Keratinocyte (primary cell): Measurements from ENCODE around the gene AKR1C3. TPM values are rescaled to one million over a fixed set of nuclear protein-coding genes. Genes with fewer than 3 reads are reported as not detected.

Experiments
- DNase-seq: peaks from one replicate; pipeline ENCODE4 v3.0.0-alpha.2; 2011; ENCODE audit warnings: low read depth, missing footprints, low spot score
- FAIRE-seq: peaks from 2 replicates; lab custom pipeline; 2011; peaks lifted over from hg19 to GRCh38; lab: Jason Lieb, UNC
- H2AFZ ChIP-seq: 2 replicates; pipeline ENCODE4 v1.6.0; 2012; ENCODE audit warnings: low read length, control low read depth, inconsistent platforms; ENCODE audit not compliant: control insufficient read depth
- H3K27ac ChIP-seq: 2 replicates; pipeline ENCODE4 v1.5.1; 2011; ENCODE audit warnings: low read length; ENCODE audit not compliant: control insufficient read depth, insufficient read depth
- H3K27me3 ChIP-seq: 3 replicates; pipeline ENCODE4 v1.6.0; 2011; ENCODE audit warnings: low read length; ENCODE audit not compliant: control insufficient read depth, insufficient read depth; ENCODE audit errors: extremely low read depth
- H3K36me3 ChIP-seq, 2 experiments: 2 replicates in 1 of 2; 3 replicates in 1 of 2; pipeline ENCODE4 v1.5.1; 2011; ENCODE audit warnings: low read length in 2 of 2, mild to moderate bottlenecking in 1 of 2; ENCODE audit not compliant: control insufficient read depth in 2 of 2, insufficient read depth in 2 of 2; ENCODE audit errors: extremely low read depth in 1 of 2
- H3K4me1 ChIP-seq: 3 replicates; pipeline ENCODE4 v1.5.1; 2011; ENCODE audit warnings: low read length; ENCODE audit not compliant: control insufficient read depth, insufficient read depth; ENCODE audit errors: extremely low read depth
- H3K4me2 ChIP-seq: 3 replicates; pipeline ENCODE4 v1.6.0; 2011; ENCODE audit warnings: low read depth, low read length; ENCODE audit not compliant: control insufficient read depth, insufficient read depth; ENCODE audit errors: extremely low read depth
- H3K4me3 ChIP-seq, 3 experiments: fragments of 200-600 bp in 1 of 3; sonication (generic) in 1 of 3; 2 replicates in 2 of 3; 3 replicates in 1 of 3; pipeline ENCODE4 v1.5.1; 2011 to 2016; ENCODE audit warnings: low read length in 3 of 3, mild to moderate bottlenecking in 3 of 3, control low read depth in 2 of 3, inconsistent platforms in 1 of 3, low read depth in 1 of 3, mixed read lengths in 1 of 3, mixed run types in 1 of 3, moderate library complexity in 1 of 3; ENCODE audit not compliant: control insufficient read depth in 2 of 3, insufficient read depth in 2 of 3; ENCODE audit errors: extremely low read depth in 1 of 3
- H3K79me2 ChIP-seq: 2 replicates; pipeline ENCODE4 v1.6.0; 2012; ENCODE audit warnings: low read length; ENCODE audit not compliant: control insufficient read depth, insufficient read depth
- H3K9ac ChIP-seq: 3 replicates; pipeline ENCODE4 v1.6.0; 2011; ENCODE audit warnings: low read length; ENCODE audit not compliant: control insufficient read depth, insufficient read depth; ENCODE audit errors: extremely low read depth
- H3K9me1 ChIP-seq: 3 replicates; pipeline ENCODE4 v1.6.0; 2011; ENCODE audit warnings: low read length; ENCODE audit not compliant: control insufficient read depth, insufficient read depth; ENCODE audit errors: extremely low read depth
- H3K9me3 ChIP-seq: 2 replicates; pipeline ENCODE4 v1.5.1; 2012; ENCODE audit warnings: low read depth, low read length; ENCODE audit not compliant: control insufficient read depth
- H4K20me1 ChIP-seq: 3 replicates; pipeline ENCODE4 v1.6.0; 2011; ENCODE audit warnings: low read length; ENCODE audit not compliant: control insufficient read depth, insufficient read depth; ENCODE audit errors: extremely low read depth
- EZH2 ChIP-seq: IDR thresholded peaks from one replicate; pipeline ENCODE4 v1.6.1; 2012; ENCODE audit warnings: inconsistent platforms, mild to moderate bottlenecking, low read length, moderate library complexity
- dilution Hi-C: fragments of 300-500 bp; cut with MboI; formaldehyde crosslinking; loops from one replicate; pipeline ENCODE4 v1.7.0; 2020; ENCODE audit warnings: low sequenced_read_pairs; ENCODE audit not compliant: extremely low pct_ligation_motif_present
- polyA plus RNA-seq, 5 experiments: library from polyadenylated mRNA; depleted of rRNA in 3 of 5; stranded (reverse) in 3 of 5; stranded (forward) in 1 of 5; unstranded in 1 of 5; fragments of >200 nt; gene quantifications; 1 replicate in 1 of 5; 2 replicates in 3 of 5; 3 replicates in 1 of 5; pipeline versions ENCODE4 v1.2.1 to v1.2.3, GENCODE V29; 2011 to 2012; ENCODE audit warnings: missing spikeins in 2 of 5, low read depth in 1 of 5, low replicate concordance in 1 of 5
- TF ChIP-seq, protein P1 (sequence below), 3 experiments: IDR thresholded peaks in 1 of 3; conservative IDR thresholded peaks in 1 of 3; optimal IDR thresholded peaks in 1 of 3; 2 replicates in 2 of 3; 3 replicates in 1 of 3; pipeline versions ENCODE3 to v1.5.1; 2011; ENCODE audit warnings: low read length in 3 of 3, mild to moderate bottlenecking in 3 of 3, moderate library complexity in 2 of 3, control low read depth in 1 of 3, inconsistent platforms in 1 of 3; ENCODE audit not compliant: insufficient read depth in 2 of 3; ENCODE audit errors: extremely low read depth in 1 of 3

AKR1C3 gene
- polyA plus RNA-seq, 1 donor (not counting 4 experiments of a cell fraction or from before 2014, with no cell fraction given): 27.3 TPM

DNA sequence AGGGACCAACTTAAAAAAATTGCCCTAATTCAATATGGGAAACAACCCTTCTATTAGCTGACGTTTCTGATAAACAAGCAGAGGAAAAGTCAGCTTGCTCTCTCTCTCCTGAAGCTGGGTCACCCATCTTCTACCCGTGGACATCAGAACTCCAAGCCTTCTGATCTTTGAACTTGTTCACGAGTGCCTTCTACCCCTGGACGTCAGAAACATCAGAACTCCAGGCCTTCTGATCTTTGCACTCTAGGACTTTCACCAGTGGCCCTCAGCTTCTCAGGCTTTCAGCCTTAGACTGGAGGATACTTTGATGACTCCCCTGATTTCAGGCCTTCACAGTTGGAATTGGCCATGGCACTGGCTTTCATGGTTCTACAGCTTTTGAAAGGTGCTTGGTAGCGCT, 48.9 kb downstream of the AKR1C3 start:
- H3K4me2 ChIP-seq: no peak overlapping the region
- dilution Hi-C loops: no loop called here
- H3K27me3 ChIP-seq: no peaks in the 10 kb centered on the region
- H3K36me3 ChIP-seq: no peaks in the 10 kb centered on the region
- TF ChIP-seq, protein P1, sequence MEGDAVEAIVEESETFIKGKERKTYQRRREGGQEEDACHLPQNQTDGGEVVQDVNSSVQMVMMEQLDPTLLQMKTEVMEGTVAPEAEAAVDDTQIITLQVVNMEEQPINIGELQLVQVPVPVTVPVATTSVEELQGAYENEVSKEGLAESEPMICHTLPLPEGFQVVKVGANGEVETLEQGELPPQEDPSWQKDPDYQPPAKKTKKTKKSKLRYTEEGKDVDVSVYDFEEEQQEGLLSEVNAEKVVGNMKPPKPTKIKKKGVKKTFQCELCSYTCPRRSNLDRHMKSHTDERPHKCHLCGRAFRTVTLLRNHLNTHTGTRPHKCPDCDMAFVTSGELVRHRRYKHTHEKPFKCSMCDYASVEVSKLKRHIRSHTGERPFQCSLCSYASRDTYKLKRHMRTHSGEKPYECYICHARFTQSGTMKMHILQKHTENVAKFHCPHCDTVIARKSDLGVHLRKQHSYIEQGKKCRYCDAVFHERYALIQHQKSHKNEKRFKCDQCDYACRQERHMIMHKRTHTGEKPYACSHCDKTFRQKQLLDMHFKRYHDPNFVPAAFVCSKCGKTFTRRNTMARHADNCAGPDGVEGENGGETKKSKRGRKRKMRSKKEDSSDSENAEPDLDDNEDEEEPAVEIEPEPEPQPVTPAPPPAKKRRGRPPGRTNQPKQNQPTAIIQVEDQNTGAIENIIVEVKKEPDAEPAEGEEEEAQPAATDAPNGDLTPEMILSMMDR (optimal IDR thresholded peaks at IDR 0.05 in 1 of 3, IDR thresholded peaks at IDR 0.05 in 1 of 3, conservative IDR thresholded peaks at IDR 0.05 in 1 of 3; ENCODE audit: extremely low read depth in 1 of 3, insufficient read depth in 2 of 3, low read length in 3 of 3): no peak
- TF ChIP-seq EZH2: no peak
- no peak overlapping the region for H3K27ac ChIP-seq
- H2AFZ ChIP-seq: no peak overlapping the region
- H3K4me1 ChIP-seq: no peaks in the 10 kb centered on the region
- H3K79me2 ChIP-seq: no peaks in the 10 kb centered on the region
- no peaks in the 10 kb centered on the region for H3K9me1 ChIP-seq
- FAIRE-seq: no peak
- no peaks in the 10 kb centered on the region for H3K9me3 ChIP-seq
- H4K20me1 ChIP-seq: no peaks in the 10 kb centered on the region
- no peak overlapping the region for H3K4me3 ChIP-seq
- H3K9ac ChIP-seq: no peak overlapping the region
- no peak for DNase-seq

DNA sequence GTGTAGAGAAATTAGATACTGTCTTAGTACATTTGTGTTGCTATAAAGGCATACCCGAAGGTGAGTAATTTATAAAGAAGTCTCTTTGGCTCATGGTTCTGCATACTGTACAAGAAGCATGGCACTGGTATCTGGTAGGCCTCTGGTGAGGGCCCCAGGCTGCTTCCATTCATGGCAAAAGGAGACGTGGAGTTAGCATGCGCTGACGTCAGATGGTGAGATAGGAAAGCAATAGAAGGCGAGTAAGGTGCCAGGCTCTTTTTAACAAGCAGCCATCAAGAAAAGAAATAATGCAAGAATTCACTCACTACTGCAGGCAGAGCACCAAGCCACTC, 52.7 kb downstream of the AKR1C3 start:
- no peaks in the 10 kb centered on the region for H4K20me1 ChIP-seq
- DNase-seq (no peak), FAIRE-seq (no peak)
- no peaks in the 10 kb centered on the region for H3K9me3 ChIP-seq
- H3K79me2 ChIP-seq: no peaks in the 10 kb centered on the region
- H2AFZ ChIP-seq: no peak overlapping the region
- no peak overlapping the region for H3K9ac ChIP-seq
- H3K4me1 ChIP-seq: no peaks in the 10 kb centered on the region
- no peak overlapping the region for H3K27ac ChIP-seq
- H3K4me2 ChIP-seq: no peak overlapping the region
- dilution Hi-C loops: no loop called here
- no peaks in the 10 kb centered on the region for H3K27me3 ChIP-seq
- no peaks in the 10 kb centered on the region for H3K9me1 ChIP-seq
- no peak overlapping the region for H3K4me3 ChIP-seq
- TF ChIP-seq, protein P1 (optimal IDR thresholded peaks at IDR 0.05 in 1 of 3, IDR thresholded peaks at IDR 0.05 in 1 of 3, conservative IDR thresholded peaks at IDR 0.05 in 1 of 3; ENCODE audit: extremely low read depth in 1 of 3, insufficient read depth in 2 of 3, low read length in 3 of 3): no peak
- no peak for TF ChIP-seq EZH2
- H3K36me3 ChIP-seq: no peaks in the 10 kb centered on the region
